NB4 (cell line): ENCODE data around the gene LPP.

Source experiments
- POLR2A ChIP-seq: IDR thresholded peaks from 2 replicates; pipeline ENCODE4 v1.6.1; 2011; ENCODE audit warnings: mild to moderate bottlenecking; ENCODE audit not compliant: insufficient read length; ENCODE audit errors: extremely low read depth
- TF ChIP-seq, protein P1 (sequence below): IDR thresholded peaks from one replicate; pipeline ENCODE4 v1.5.1; 2012; ENCODE audit warnings: low read depth, low read length
- TF ChIP-seq, protein P2 (sequence below): IDR thresholded peaks from 2 replicates; pipeline ENCODE4 v1.6.1; 2011; ENCODE audit warnings: low read depth, low read length

DNA sequence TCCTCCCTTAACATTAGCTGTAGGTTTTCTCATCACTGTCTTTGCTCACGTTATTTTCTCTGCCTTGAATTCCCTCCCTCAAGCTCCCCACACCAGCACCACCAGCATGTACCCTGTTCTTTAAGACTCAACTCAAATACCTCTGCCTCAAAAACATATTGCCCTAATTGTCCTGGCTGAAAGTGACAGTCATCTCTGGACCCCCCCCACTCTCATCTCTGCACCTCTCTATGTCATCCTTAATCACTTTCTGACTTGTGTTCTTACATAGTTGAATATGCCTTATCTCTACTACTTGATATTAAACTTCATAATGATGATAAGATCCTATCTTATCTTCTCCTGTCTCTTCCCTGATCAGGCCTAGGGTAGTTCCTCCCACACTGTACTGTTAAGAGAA, 672.6 kb downstream of the LPP start:
- TF ChIP-seq, protein P1, sequence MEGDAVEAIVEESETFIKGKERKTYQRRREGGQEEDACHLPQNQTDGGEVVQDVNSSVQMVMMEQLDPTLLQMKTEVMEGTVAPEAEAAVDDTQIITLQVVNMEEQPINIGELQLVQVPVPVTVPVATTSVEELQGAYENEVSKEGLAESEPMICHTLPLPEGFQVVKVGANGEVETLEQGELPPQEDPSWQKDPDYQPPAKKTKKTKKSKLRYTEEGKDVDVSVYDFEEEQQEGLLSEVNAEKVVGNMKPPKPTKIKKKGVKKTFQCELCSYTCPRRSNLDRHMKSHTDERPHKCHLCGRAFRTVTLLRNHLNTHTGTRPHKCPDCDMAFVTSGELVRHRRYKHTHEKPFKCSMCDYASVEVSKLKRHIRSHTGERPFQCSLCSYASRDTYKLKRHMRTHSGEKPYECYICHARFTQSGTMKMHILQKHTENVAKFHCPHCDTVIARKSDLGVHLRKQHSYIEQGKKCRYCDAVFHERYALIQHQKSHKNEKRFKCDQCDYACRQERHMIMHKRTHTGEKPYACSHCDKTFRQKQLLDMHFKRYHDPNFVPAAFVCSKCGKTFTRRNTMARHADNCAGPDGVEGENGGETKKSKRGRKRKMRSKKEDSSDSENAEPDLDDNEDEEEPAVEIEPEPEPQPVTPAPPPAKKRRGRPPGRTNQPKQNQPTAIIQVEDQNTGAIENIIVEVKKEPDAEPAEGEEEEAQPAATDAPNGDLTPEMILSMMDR, result no peak
- no peak for TF ChIP-seq POLR2A
- TF ChIP-seq, protein P2, sequence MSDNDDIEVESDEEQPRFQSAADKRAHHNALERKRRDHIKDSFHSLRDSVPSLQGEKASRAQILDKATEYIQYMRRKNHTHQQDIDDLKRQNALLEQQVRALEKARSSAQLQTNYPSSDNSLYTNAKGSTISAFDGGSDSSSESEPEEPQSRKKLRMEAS, result no peak
